Gastroesophageal sphincter (tissue), 3 donors: Measurements from ENCODE around the gene OTOF.

Source experiments
- CTCF ChIP-seq, 4 experiments: fragments of 200-600 bp in 2 of 4; fragments of 450-650 bp in 2 of 4; sonication (generic) in 1 of 4; IDR thresholded peaks; one replicate each; pipeline ENCODE4 v1.5.1; 2017 to 2019; ENCODE audit warnings: antibody characterized with exemption in 4 of 4, mild to moderate bottlenecking in 2 of 4, moderate library complexity in 2 of 4
- POLR2A ChIP-seq, 2 donors: fragments of 450-650 bp; IDR thresholded peaks; one replicate each; pipeline ENCODE4 v1.6.1; 2017; ENCODE audit warnings: antibody characterized with exemption in 2 of 2, mild to moderate bottlenecking in 2 of 2, moderate library complexity in 1 of 2
- POLR2AphosphoS5 ChIP-seq: sonication (generic); formaldehyde crosslinking; IDR thresholded peaks from one replicate; pipeline ENCODE4 v1.6.1; 2017; ENCODE audit warnings: antibody characterized with exemption

DNA sequence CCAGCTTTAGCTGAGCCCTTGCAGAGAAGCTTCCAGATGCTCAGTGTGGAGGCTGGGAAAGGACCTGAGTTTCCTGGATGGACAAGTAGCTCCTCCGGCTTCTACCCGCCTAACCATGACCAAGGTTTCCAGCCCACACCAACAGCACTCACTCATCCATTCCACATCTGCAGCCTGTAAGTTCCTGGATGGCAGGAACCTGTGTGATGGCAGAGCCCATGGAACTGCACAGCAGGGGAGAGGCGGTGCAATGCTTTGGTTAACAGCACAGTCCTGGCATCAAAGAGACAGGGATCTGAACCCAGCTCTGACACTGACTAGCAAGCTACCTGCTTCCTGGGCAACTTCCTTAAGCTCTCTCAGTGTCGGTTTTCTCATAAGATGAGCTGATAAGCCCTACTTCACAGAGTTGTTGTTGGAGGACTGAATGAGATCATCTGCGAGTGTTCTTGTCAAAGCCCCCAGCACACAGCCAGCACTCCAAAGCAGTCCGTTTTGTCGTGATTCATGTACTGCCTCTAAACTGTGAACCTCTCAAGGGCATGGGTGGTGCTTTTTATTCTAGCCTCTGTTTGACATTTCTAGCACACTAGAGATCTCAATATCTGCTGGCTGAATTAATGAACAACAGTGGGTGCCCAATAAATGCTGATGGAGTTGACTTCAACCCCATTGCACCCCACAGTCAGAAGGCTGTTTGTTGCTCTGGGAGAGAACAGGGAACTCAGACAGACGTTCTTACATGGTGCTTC is 41.6 kb upstream of the OTOF start:
- TF ChIP-seq POLR2A (IDR thresholded peaks at IDR 0.05) = no peak
- no peak for TF ChIP-seq CTCF (IDR thresholded peaks at IDR 0.05)
- TF ChIP-seq POLR2AphosphoS5 = no peak
